Stimulated activated naive CD4-positive, alpha-beta T cell treated with Interleukin-2 at 50 U/mL for 16 hours (primary cell): Measurements from ENCODE around the gene ARL4A.
"Not testable (repeated sequence)": the region's sequence is repeated elsewhere in the genome, so short reads cannot be mapped to it uniquely, and the experiment has no call there.

Experiments used
- DNase-seq: peaks from one replicate; lab custom pipeline; 2025; lab: John Stamatoyannopoulos, UW

ARL4A gene

GRCh38 chr7:12670000-12670729, 17.3 kb upstream of the ARL4A start:
- no peak for DNase-seq

DNA sequence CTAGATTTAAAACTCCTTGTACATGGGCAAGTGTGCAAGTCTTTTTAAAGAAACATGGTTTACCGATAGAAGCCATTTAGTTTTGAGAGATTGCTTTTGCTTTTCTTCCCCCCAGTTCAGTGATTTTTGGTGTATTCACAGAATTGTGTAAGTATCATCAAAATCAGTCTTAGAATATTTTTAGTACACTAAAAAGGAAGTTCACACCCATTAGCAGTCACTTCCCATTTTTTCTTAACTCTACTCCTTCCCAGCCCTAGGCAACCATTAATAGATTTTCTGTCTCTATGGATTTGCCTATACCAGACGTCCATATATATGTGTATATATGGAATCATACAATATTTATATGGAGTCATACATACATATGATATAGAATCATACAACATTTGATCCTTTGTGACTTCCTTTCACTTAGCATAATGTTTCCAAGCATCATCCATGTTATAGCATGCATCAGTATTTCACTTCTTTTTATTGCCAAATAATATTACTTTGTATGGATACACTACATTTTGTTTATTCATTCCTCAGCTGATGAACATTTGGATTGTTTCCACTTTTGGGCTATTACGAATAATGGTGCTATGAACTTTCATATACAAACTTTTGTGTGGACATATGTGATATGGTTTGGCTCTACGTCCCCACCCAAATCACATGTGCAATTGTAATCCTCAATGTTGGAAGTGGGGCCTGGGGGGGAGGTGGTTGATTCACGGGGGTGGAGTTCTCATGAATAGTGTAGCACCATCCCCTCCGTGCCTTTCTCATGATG, 16.5 kb upstream of the ARL4A start:
- DNase-seq: no peak

DNA sequence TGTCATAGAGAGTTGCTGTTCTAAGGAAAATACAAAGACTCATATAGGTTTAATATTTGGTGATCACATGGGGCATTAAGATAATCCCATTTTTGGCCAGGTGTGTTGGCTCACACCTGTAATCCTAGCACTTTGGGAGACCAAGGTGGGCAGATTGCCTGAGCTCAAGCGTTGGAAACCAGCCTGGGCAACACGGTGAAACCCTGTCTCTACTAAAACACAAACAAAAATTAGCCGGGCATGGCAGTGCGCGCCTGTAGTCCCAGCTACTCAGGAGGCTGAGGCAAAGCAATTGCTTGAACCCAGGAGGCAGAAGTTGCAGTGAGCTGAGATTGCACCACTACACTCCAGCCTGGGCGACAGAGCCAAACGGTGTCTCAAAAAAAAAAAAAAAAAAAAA, 14.0 kb upstream of the ARL4A start:
- not testable (repeated sequence) for DNase-seq

GRCh38 chr7:12674053-12674452, 13.4 kb upstream of the ARL4A start:
- DNase-seq: no peak

DNA sequence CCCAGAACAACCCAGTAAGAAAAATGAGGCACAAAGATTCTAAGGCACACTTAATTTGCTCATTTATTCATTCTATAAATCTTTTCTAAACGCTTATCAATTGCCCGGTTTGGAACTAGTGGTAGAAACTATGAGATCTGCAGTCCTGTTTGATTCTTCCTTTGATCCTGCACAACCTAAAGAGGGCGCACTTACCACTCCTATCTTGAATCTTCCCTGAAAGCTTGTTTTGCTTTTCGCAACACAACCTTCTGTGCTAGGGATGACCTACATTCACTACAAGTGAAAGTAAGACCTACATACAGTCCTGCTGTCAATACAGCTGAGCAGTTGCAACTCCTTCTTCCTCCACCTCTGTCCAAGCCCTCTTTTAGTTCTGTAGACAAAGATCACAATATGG, 12.6 kb upstream of the ARL4A start:
- peak; percentile 19 for DNase-seq

GRCh38 chr7:12683678-12684585, 3.5 kb upstream of the ARL4A start:
- no peak for DNase-seq

DNA sequence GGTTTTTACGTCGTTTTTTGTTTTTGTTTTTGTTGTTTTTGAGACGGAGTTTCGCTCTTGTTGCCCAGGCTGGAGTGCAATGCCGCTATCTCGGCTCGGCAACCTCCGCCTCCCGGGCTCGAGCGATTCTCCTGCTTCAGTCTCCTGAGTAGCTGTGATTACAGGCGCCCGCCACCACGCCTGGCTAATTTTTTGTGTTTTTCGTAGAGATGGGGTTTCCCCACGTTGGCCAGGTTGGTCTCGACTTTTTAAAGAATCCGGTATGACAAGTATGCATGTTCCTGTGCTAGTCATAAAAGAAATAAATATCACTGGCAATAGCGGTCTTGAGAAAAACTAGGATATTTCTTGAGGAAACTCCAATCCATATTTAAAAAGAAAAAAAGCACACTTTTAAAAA, 2.7 kb upstream of the ARL4A start:
- DNase-seq: no peak

DNA sequence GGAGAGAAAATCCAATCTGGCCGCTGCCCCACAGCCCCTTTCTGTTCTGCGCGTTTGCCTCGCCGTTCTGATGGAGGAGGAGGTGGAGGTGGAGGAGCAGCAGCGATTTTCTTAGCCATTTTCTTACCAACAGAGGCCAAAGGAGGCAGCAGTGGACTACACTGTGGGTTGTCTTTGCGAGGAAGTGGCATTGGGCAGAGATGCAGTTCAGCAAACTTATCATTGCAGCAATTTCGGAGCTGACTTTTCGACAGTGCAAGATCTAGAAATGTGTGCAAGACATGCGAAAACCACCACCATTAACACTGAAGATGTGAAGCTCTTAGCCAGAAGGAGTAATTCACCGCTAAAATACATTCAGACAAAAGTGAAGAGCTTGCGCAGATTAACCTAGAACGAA, 1.9 kb upstream of the ARL4A start:
- peak; percentile 4 for DNase-seq

- DNase-seq: peak; percentile 95
Measured at GRCh38 chr7:12686234-12686890, 1.1 kb upstream of the ARL4A start.

- DNase-seq: no peak
Measured at GRCh38 chr7:12687718-12688171, 312 bp downstream of the ARL4A start.

DNA sequence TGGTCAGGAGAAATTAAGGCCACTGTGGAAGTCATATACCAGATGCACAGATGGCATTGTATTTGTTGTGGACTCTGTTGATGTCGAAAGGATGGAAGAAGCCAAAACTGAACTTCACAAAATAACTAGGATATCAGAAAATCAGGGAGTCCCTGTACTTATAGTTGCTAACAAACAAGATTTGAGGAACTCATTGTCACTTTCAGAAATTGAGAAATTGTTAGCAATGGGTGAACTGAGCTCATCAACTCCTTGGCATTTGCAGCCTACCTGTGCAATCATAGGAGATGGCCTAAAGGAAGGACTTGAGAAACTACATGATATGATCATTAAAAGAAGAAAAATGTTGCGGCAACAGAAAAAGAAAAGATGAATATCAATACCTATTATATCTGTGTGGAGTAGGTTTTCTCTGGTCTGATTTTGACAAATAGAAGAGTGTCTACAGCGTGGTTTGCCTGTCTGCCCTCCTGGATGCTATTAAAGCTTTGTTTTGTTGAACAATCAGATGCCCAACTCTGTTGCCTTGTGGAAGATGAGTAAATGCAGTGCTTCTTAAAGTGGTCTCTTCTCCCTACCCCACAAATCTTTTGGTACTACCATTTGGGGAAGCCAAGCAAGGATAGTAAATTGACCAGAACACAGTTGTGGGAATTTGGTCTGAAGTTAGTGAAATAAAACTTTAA, 1.2 kb downstream of the ARL4A start:
- not testable (repeated sequence) for DNase-seq

GRCh38 chr7:12689451-12689850, 2.0 kb downstream of the ARL4A start:
- no peak for DNase-seq

DNA sequence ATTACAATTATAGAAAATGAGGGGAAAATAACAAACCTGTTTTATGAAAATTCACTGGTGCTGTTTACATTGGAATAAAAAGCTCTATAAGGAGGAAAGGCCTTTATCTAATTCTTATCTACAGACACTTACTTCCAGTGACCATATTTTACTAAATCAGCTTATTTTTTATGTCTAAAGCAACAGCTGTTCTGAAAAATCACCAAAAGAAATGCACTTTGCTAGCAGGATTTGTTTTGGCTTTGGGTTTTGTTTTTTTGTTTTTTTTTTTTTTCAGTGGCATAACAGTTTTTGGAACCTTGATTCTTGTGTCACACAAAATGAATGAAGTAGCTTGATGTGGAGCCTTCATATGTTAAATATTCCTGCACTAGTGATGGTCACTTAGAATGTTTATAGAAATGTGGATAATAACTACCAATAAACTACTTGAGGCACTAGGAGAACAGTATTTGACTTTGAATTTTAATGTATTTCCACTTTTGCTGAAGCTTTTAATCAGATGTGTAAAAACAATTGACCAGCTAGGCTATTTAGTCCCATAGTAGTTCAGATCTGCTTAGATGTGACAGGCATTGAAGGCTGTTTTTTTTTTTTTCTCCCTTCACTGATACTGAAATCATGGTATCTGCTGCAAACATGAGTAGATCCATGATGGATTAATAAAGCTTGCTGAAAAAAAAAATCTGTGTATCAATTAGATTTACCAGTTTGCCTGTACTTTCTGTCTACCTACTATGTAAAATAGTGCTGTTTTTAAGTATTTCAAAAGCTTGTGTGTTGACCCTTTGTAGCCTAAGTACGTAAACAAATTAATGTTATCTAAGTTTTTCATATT, 2.8 kb downstream of the ARL4A start:
- no peak for DNase-seq

DNA sequence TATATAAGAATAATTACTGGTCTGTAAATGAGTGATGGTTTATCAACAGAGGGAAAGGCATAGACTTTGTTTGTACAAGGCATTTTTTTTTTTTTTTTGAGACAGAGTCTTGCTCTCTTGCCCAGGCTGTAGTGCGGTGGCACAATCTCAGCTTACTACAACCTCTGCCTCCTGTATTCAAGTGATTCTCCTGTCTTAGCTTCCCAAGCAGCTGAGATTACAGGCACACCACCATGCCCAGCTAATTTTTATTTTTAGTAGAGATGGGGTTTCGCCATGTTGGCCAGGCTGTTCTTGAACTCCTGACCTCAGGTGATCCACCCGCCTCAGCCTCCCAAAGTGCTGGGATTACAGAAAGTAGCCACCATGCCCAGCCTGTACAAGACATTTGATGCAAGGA, 4.0 kb downstream of the ARL4A start:
- not testable (repeated sequence) for DNase-seq

DNA sequence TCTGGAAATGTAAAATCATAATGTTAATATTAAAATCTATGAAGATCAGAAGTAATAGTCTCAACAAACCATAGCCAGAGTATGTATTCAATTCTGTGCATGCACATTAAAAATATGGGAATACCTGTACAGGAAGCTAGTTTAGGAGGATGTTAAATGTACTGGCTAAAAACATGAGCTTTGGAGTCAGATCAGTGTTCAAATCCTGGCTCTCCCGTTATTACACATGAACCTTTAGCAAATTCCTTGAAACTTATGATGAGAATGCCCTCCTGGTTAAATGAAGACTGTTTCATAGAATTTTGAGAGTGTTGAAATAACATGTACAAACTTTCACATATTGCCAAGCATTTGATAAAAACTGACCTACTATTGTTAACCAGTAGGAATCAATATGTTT, 4.6 kb downstream of the ARL4A start:
- no peak for DNase-seq

- DNase-seq: no peak
Measured at GRCh38 chr7:12692479-12693259, 5.2 kb downstream of the ARL4A start.

DNA sequence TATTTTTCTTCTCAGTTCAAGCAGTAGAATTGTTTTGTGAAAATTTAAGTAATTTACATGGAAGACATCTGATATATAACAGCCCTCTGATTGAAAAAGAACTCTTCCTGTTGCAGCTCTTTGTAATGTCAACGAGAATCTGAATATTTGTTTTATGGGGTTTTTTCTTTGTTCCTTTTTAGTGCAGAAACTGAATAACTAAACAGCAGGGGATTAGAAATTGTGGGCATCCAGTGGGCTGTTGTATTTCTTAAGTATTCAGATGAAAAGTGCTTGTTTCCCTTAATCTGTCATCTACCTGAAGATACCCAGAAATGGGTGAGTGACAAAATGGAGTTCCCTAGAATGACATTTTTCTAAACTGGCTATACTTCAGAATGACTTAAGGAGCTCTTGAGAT, 7.4 kb downstream of the ARL4A start:
- no peak for DNase-seq

DNA sequence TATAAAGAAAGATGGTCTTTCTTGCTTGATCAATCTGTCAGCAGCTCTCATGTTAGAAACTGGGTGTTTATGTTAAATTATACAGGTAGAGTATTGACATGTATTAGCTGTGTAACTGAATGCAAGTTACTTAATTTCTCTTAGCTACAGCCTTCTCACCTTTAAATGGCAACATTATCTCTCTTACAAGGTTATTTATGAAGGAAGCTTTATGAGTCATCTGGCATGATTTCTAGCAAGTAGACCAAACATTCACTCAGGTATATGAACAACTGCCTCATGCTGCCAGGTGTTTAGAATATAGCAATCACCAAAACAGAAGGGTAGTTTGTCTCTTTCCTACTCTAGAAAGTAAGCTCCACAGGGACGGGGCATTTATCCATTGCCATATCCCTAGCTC, 8.5 kb downstream of the ARL4A start:
- no peak for DNase-seq

GRCh38 chr7:12699299-12699698, 11.9 kb downstream of the ARL4A start:
- no peak for DNase-seq

DNA sequence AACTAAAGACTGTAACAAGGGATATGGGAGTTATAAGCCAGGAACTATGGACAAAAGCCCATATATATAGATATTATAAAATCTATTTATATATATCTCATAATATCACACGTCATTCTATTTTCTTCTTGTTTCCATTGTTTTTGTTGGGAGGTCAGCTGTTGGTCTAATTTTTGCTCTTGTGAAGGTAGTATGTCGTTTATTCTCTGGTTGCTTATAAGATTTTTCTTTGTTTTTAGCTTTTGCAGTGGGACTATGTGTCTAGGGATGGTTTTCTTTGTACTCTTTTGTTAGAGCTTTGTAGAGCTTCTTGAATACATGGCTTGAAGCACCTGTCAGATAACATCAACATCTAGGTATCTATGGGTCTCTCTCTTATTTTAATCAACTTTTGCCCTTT, 14.0 kb downstream of the ARL4A start:
- DNase-seq: no peak
